Measurements from ENCODE around the gene ALKBH5. TPM values are rescaled to one million over a fixed set of nuclear protein-coding genes. Genes with fewer than 3 reads are reported as not detected.

The ALKBH5 gene
- total and polyA plus RNA-seq, 2 of the 8 experiments (the other 6 are each of a cell fraction or from before 2014, with no cell fraction given): 63.7 to 86.4 TPM

- Histone ChIP-seq H2AFZ (ENCODE audit: low read length) (no peak overlapping the region), H2BK20ac (ENCODE audit: low read length) (no peak overlapping the region), H3K4me3 (ENCODE audit: extremely low read depth in 1 of 4, insufficient read depth in 2 of 4, low read depth in 3 of 4, low read length in 4 of 4) (no peak overlapping the region), H3K27ac (ENCODE audit: low read depth, low read length) (no peak overlapping the region), H3K4ac (replicated peaks; ENCODE audit: insufficient read length, low read depth, low read length) (no peak overlapping the region), H3K14ac (ENCODE audit: insufficient read length) (no peak overlapping the region), H3K4me1 (replicated peaks in 1 of 4; ENCODE audit: control insufficient read depth in 3 of 4, insufficient read depth in 4 of 4, low read length in 3 of 4) (peaks cover 0 to 9% (median 7%) of the 10 kb centered on the region in 4 experiments; a peak in 6 of 7 replicates), H3K9ac (replicated peaks in 1 of 4; ENCODE audit: extremely low read depth in 1 of 4, low read depth in 3 of 4, low read length in 3 of 4) (no peak overlapping the region), H2AK5ac (ENCODE audit: low read depth, low read length) (no peak overlapping the region), H3K56ac (replicated peaks; ENCODE audit: insufficient read length, low read depth, low read length) (no peak overlapping the region), H3K27me3 (replicated peaks in 1 of 4; ENCODE audit: control insufficient read depth in 3 of 4, extremely low read depth in 1 of 4, insufficient read depth in 3 of 4, low read length in 3 of 4) (no peaks in the 10 kb centered on the region; a peak in 1 of 7 replicates), H3K23ac (ENCODE audit: insufficient read length) (no peak overlapping the region), H3K36me3 (ENCODE audit: control insufficient read depth in 2 of 4, insufficient read depth in 4 of 4, low read length in 3 of 4) (no peaks in the 10 kb centered on the region), H3K4me2 (ENCODE audit: insufficient read depth in 1 of 2, low read depth in 2 of 2, low read length in 2 of 2) (no peak overlapping the region), H3K18ac (ENCODE audit: extremely low read depth, low read length) (no peak overlapping the region), H3K9me3 (ENCODE audit: insufficient read depth in 2 of 2, low read depth in 1 of 2, low read length in 1 of 2) (no peaks in the 10 kb centered on the region), H3K79me1 (ENCODE audit: low read depth, low read length) (no peaks in the 10 kb centered on the region), H4K5ac (ENCODE audit: insufficient read length, low read depth, low read length) (no peak overlapping the region), H4K20me1 (replicated peaks in 1 of 2; ENCODE audit: control insufficient read depth in 1 of 2, insufficient read depth in 2 of 2, low read length in 2 of 2) (no peaks in the 10 kb centered on the region), H3K23me2 (ENCODE audit: low read depth, low read length) (peaks cover 4% of the 10 kb centered on the region; the same call in 1 of the 2 replicates), H2BK5ac (ENCODE audit: low read depth, low read length) (no peak overlapping the region), H3K79me2 (ENCODE audit: control insufficient read depth in 1 of 2, insufficient read depth in 2 of 2, low read length in 2 of 2) (no peaks in the 10 kb centered on the region), H4K91ac (replicated peaks; ENCODE audit: insufficient read length, low read length) (no peak overlapping the region), H2BK15ac (ENCODE audit: low read length) (no peak overlapping the region), H2BK120ac (replicated peaks; ENCODE audit: low read depth, low read length) (no peak overlapping the region), H4K8ac (ENCODE audit: extremely low read depth, insufficient read depth, low read length) (no peak overlapping the region), H2BK12ac (ENCODE audit: low read depth, low read length) (peak overlapping the region; percentile 17; the same call in 1 of the 2 replicates)
- FAIRE-seq (no peak), DNase-seq (ENCODE audit: low read depth in 1 of 2, low spot score in 2 of 2) (no peak)
- CTCF ChIA-PET (ENCODE audit: partially characterized antibody): interaction anchor here (1.3 to 10.9 kb wide), 2 partner anchors 7 to 12 kb away, joined by 4 to 141 read pairs; no protein-coding TSS in a partner anchor
- POLR2A ChIA-PET (ENCODE audit: partially characterized antibody): interaction anchor here (1.8 kb wide), 1 partner anchor 34 kb away, joined by 7 read pairs; the partner anchor contains the start of gene ALKBH5
- WGBS, 2 experiments (ENCODE audit: extremely low coverage in 1 of 2, insufficient coverage in 1 of 2, insufficient read length in 1 of 2, insufficient replicate concordance in 2 of 2, low coverage in 1 of 2, low lambda C conversion rate in 2 of 2, missing lambda C conversion rate in 1 of 2): 95% methylated on average over 7 of the region's 7 CpGs; no CpG with 5 or more reads in 1 of the 2 experiments
- TF ChIP-seq EP300 (IDR thresholded peaks at IDR 0.05; ENCODE audit: borderline replicate concordance in 1 of 2, low read depth in 2 of 2, low read length in 2 of 2) (no peak), EGR1 (IDR thresholded peaks at IDR 0.05; ENCODE audit: borderline replicate concordance, low read depth, low read length) (no peak), CHD1 (IDR thresholded peaks at IDR 0.05; ENCODE audit: low read depth, low read length) (no peak), SIRT6 (IDR thresholded peaks at IDR 0.05; ENCODE audit: low read length) (no peak), FOSL1 (IDR thresholded peaks at IDR 0.05; ENCODE audit: insufficient read depth, low read depth, low read length) (no peak), SRF (IDR thresholded peaks at IDR 0.05; ENCODE audit: low read depth, low read length) (no peak), KDM1A (IDR thresholded peaks at IDR 0.05; ENCODE audit: borderline replicate concordance, low read length) (no peak), KDM5A (IDR thresholded peaks at IDR 0.05; ENCODE audit: low read length) (no peak), POLR2A (IDR thresholded peaks at IDR 0.05; ENCODE audit: control extremely low read depth in 1 of 2, low read depth in 2 of 2, low read length in 2 of 2) (no peak)
Observed at GRCh38 chr17:18148586-18148985, 35.0 kb upstream of the ALKBH5 start.
